ENCODE data around the gene SUGCT. TPM values are rescaled to one million over a fixed set of nuclear protein-coding genes. Genes with fewer than 3 reads are reported as not detected.

The SUGCT gene
- total and polyA plus RNA-seq, 2 of the 13 experiments (the other 11 are each of a cell fraction or from before 2014, with no cell fraction given): 10.1 to 22.2 TPM

GRCh38 chr7:40733114-40733513, 598.3 kb downstream of the SUGCT start (continued):
- TF ChIP-seq RNF219 (CRISPR knock-in tag; IDR thresholded peaks at IDR 0.05) (no peak), XRCC5 (optimal IDR thresholded peaks at IDR 0.05; ENCODE audit: low read length) (peak; percentile 18), SIX4 (CRISPR knock-in tag; IDR thresholded peaks at IDR 0.05) (peak; percentile 35; the same call in 1 of the 2 replicates), ERF (CRISPR knock-in tag; IDR thresholded peaks at IDR 0.05) (no peak), ZBTB37 (CRISPR knock-in tag; IDR thresholded peaks at IDR 0.05) (0 out of 2 replicates have a peak, but pooled peaks have one; percentile 33), ZNF615 (CRISPR knock-in tag; IDR thresholded peaks at IDR 0.05; ENCODE audit: borderline replicate concordance) (no peak), NR2F2 (IDR thresholded peaks at IDR 0.05; ENCODE audit: borderline replicate concordance, low read depth) (no peak; the same call in 1 of the 2 replicates), NFE2L2 (IDR thresholded peaks at IDR 0.05; ENCODE audit: low read length) (peak; percentile 66), BCL6 (CRISPR knock-in tag; IDR thresholded peaks at IDR 0.05) (peak; percentile 30; the same call in 1 of the 2 replicates), ZNF687 (CRISPR knock-in tag; IDR thresholded peaks at IDR 0.05) (no peak), MED8 (CRISPR knock-in tag; IDR thresholded peaks at IDR 0.05; ENCODE audit: insufficient replicate concordance) (no peak), PRDM4 (CRISPR knock-in tag; IDR thresholded peaks at IDR 0.05; ENCODE audit: borderline replicate concordance) (no peak), GATAD2A (CRISPR knock-in tag; IDR thresholded peaks at IDR 0.05) (peak; percentile 36), U2AF2 (IDR thresholded peaks at IDR 0.05; ENCODE audit: low read depth, low read length) (no peak), CREM (IDR thresholded peaks at IDR 0.05) (peak; percentile 49; the same call in 1 of the 2 replicates), CREM (CRISPR knock-in tag; IDR thresholded peaks at IDR 0.05) (no peak), GFI1 (CRISPR knock-in tag; IDR thresholded peaks at IDR 0.05; ENCODE audit: borderline replicate concordance) (0 out of 2 replicates have a peak, but pooled peaks have one; percentile 39), DMAP1 (CRISPR knock-in tag; IDR thresholded peaks at IDR 0.05) (0 out of 2 replicates have a peak, but pooled peaks have one; percentile 24)
- TF ChIP-seq, protein P1, sequence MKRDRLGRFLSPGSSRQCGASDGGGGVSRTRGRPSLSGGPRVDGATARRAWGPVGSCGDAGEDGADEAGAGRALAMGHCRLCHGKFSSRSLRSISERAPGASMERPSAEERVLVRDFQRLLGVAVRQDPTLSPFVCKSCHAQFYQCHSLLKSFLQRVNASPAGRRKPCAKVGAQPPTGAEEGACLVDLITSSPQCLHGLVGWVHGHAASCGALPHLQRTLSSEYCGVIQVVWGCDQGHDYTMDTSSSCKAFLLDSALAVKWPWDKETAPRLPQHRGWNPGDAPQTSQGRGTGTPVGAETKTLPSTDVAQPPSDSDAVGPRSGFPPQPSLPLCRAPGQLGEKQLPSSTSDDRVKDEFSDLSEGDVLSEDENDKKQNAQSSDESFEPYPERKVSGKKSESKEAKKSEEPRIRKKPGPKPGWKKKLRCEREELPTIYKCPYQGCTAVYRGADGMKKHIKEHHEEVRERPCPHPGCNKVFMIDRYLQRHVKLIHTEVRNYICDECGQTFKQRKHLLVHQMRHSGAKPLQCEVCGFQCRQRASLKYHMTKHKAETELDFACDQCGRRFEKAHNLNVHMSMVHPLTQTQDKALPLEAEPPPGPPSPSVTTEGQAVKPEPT (CRISPR knock-in tag; IDR thresholded peaks at IDR 0.05; ENCODE audit: low read depth): no peak
